HT-29 (cell line): ENCODE results near the gene CCDC90B. TPM values are rescaled to one million over a fixed set of nuclear protein-coding genes. Genes with fewer than 3 reads are reported as not detected.
"Not testable (repeated sequence)": the region's sequence is repeated elsewhere in the genome, so short reads cannot be mapped to it uniquely, and the experiment has no call there.

ENCODE experiments used
- DNase-seq: peaks from one replicate; pipeline ENCODE4 v3.0.0-alpha.2; 2015; ENCODE audit warnings: low spot score
- total RNA-seq: library from RNA; depleted of rRNA; stranded (reverse); fragments of >200 nt; shearing (Covaris generic); gene quantifications from 2 replicates; pipeline ENCODE4 v1.2.3, GENCODE V29; 2014

The CCDC90B gene
- total RNA-seq, 1 experiment from 2014 or later: 29.9 TPM

- DNase-seq: no peak
Measured at GRCh38 chr11:83287631-83288030, 1.5 kb upstream of the CCDC90B start.

GRCh38 chr11:83285151-83285770 lies 906 bp downstream of the CCDC90B start:
- DNase-seq: peak; percentile 16

GRCh38 chr11:83284501-83285150 lies 1.5 kb downstream of the CCDC90B start:
- peak; percentile 6 for DNase-seq

GRCh38 chr11:83282084-83282716 lies 4.0 kb downstream of the CCDC90B start:
- no peak for DNase-seq

GRCh38 chr11:83280256-83280655 lies 5.9 kb downstream of the CCDC90B start:
- DNase-seq: no peak

GRCh38 chr11:83278351-83278750 lies 7.8 kb downstream of the CCDC90B start:
- DNase-seq: no peak

- no peak for DNase-seq
Measured at GRCh38 chr11:83275888-83276641, 10.1 kb downstream of the CCDC90B start.

GRCh38 chr11:83272627-83273026 lies 13.5 kb downstream of the CCDC90B start:
- DNase-seq: no peak

- not testable (repeated sequence) for DNase-seq
Measured at GRCh38 chr11:83271734-83272133, 14.4 kb downstream of the CCDC90B start.

GRCh38 chr11:83269080-83269479 lies 17.1 kb downstream of the CCDC90B start:
- DNase-seq: not testable (repeated sequence)

GRCh38 chr11:83265331-83265730 lies 20.8 kb downstream of the CCDC90B start:
- no peak for DNase-seq

GRCh38 chr11:83259559-83259958 lies 26.6 kb downstream of the CCDC90B start:
- DNase-seq: no peak

GRCh38 chr11:83257761-83258168 lies 28.4 kb downstream of the CCDC90B start:
- peak; percentile 58 for DNase-seq

- peak; percentile 69 for DNase-seq
Measured at GRCh38 chr11:83256602-83257340, 29.4 kb downstream of the CCDC90B start.

GRCh38 chr11:83255366-83255765 lies 30.8 kb downstream of the CCDC90B start:
- no peak for DNase-seq

GRCh38 chr11:83252941-83253340 lies 33.2 kb downstream of the CCDC90B start:
- no peak for DNase-seq

GRCh38 chr11:83252266-83252665 lies 33.9 kb downstream of the CCDC90B start:
- no peak for DNase-seq

GRCh38 chr11:83249972-83250593 lies 36.1 kb downstream of the CCDC90B start:
- DNase-seq: peak; percentile 55

GRCh38 chr11:83249445-83249844 lies 36.7 kb downstream of the CCDC90B start:
- DNase-seq: no peak

GRCh38 chr11:83241291-83241946 lies 44.7 kb downstream of the CCDC90B start:
- DNase-seq: peak; percentile 95
